PC-9 (cell line): ENCODE data around the gene PLOD3. TPM values are rescaled to one million over a fixed set of nuclear protein-coding genes. Genes with fewer than 3 reads are reported as not detected.

Experiments
- BruUV-seq: library from RNA; stranded (reverse); fragments of 400-500 nt; replicated peaks from 2 replicates; lab custom pipeline; 2021; lab: Mats Ljungman, UMichigan
- CTCF ChIA-PET: fragments of 300-600 bp; sonication (Branson Sonifier 250); formaldehyde crosslinking; loops from one replicate; lab custom pipeline; 2022; ENCODE audit warnings: antibody characterized with exemption; lab: Charles Lee
- POLR2A ChIA-PET: fragments of 300-600 bp; sonication (Branson Sonifier 250); formaldehyde crosslinking; loops from one replicate; lab custom pipeline; 2022; ENCODE audit warnings: antibody characterized with exemption; ENCODE audit not compliant: unreplicated experiment; lab: Charles Lee
- DNase-seq, 2 experiments: peaks; one replicate each; pipeline versions ENCODE4 v3.0.0 to v3.0.0-alpha.2; 2015 to 2022; ENCODE audit warnings: mixed read lengths in 1 of 2
- H2AFZ ChIP-seq: fragments of 200-600 bp; sonication (generic); 2 replicates; pipeline ENCODE4 v1.8.1; 2017; ENCODE audit warnings: antibody characterized with exemption
- H3F3A ChIP-seq: fragments of 200-600 bp; sonication (generic); 2 replicates; pipeline ENCODE4 v1.8.1; 2017; ENCODE audit warnings: antibody characterized with exemption, mild to moderate bottlenecking, low read depth; ENCODE audit not compliant: insufficient read depth
- H3K27ac ChIP-seq: fragments of 200-600 bp; sonication (generic); 2 replicates; pipeline ENCODE4 v1.6.1; 2016; ENCODE audit warnings: mixed run types
- H3K27me3 ChIP-seq: fragments of 200-600 bp; sonication (generic); 2 replicates; pipeline ENCODE4 v1.6.1; 2016; ENCODE audit warnings: low read depth, mixed run types; ENCODE audit not compliant: insufficient read depth
- H3K36me3 ChIP-seq: fragments of 200-600 bp; sonication (generic); 2 replicates; pipeline ENCODE4 v1.6.1; 2016; ENCODE audit warnings: low read depth, mixed run types
- H3K4me1 ChIP-seq: fragments of 200-600 bp; sonication (generic); replicated peaks from 2 replicates; pipeline ENCODE4 v1.6.1; 2016; ENCODE audit warnings: mixed run types; ENCODE audit not compliant: insufficient read depth
- H3K4me2 ChIP-seq: fragments of 200-600 bp; sonication (generic); 2 replicates; pipeline ENCODE4 v1.6.1; 2017; ENCODE audit warnings: mixed run types
- H3K4me3 ChIP-seq: fragments of 200-600 bp; sonication (generic); 2 replicates; pipeline ENCODE4 v1.6.1; 2016; ENCODE audit warnings: mixed run types
- H3K79me2 ChIP-seq: fragments of 200-600 bp; sonication (generic); 2 replicates; pipeline ENCODE4 v1.6.1; 2017; ENCODE audit warnings: low read depth, mixed run types
- H3K9me2 ChIP-seq: fragments of 200-600 bp; sonication (generic); 2 replicates; pipeline ENCODE4 v1.8.1; 2017; ENCODE audit warnings: mild to moderate bottlenecking; ENCODE audit not compliant: insufficient read depth
- H3K9me3 ChIP-seq: fragments of 200-600 bp; sonication (generic); 2 replicates; pipeline ENCODE4 v1.8.1; 2016; ENCODE audit warnings: low read depth; ENCODE audit not compliant: insufficient read depth
- H4K20me1 ChIP-seq: fragments of 200-600 bp; sonication (generic); 2 replicates; pipeline ENCODE4 v1.8.1; 2017; ENCODE audit not compliant: insufficient read depth
- CTCF ChIP-seq: fragments of 200-600 bp; sonication (generic); conservative IDR thresholded peaks from 2 replicates; pipeline ENCODE4 v1.6.1; 2017; ENCODE audit warnings: mixed run types, antibody characterized with exemption, mild to moderate bottlenecking, moderate library complexity
- EZH2 ChIP-seq: fragments of 200-600 bp; sonication (generic); IDR thresholded peaks from 2 replicates; pipeline ENCODE4 v1.8.0; 2017; ENCODE audit warnings: antibody characterized with exemption, low read depth
- intact Hi-C: fragments of 100-400 bp; cut with micrococcal nuclease; formaldehyde crosslinking; loops from one replicate; pipeline ENCODE4 v1.10.0; 2022; ENCODE audit not compliant: unreplicated experiment
- total RNA-seq: library from RNA; stranded (reverse); gene quantifications from 2 replicates; pipeline ENCODE4 v1.2.3, GENCODE V29; 2021

The PLOD3 gene
- total RNA-seq, 1 experiment from 2014 or later: 93.2 TPM

GRCh38 chr7:101234636-101235035 lies 17.3 kb upstream of the PLOD3 start:
- H3K4me1 ChIP-seq: peaks cover 5% of the 10 kb centered on the region
- BruUV-seq: no TSS peak
- no peaks in the 10 kb centered on the region for H3K9me2 ChIP-seq
- no peaks in the 10 kb centered on the region for H4K20me1 ChIP-seq
- no peak overlapping the region for H2AFZ ChIP-seq
- H3K79me2 ChIP-seq: no peaks in the 10 kb centered on the region
- no peak overlapping the region for H3K4me2 ChIP-seq
- H3K27ac ChIP-seq: no peak overlapping the region
- no peak for DNase-seq
- H3K9me3 ChIP-seq: no peaks in the 10 kb centered on the region
- no peaks in the 10 kb centered on the region for H3K36me3 ChIP-seq
- POLR2A ChIA-PET: no interaction called here
- no peaks in the 10 kb centered on the region for H3K27me3 ChIP-seq
- CTCF ChIA-PET: interaction anchor here (0.5 kb wide), 1 partner anchor 17 kb away, joined by 3 read pairs; the partner anchor contains the start of gene PLOD3
- intact Hi-C loops: no loop called here
- H3F3A ChIP-seq: peaks cover 22% of the 10 kb centered on the region; the same call in 1 of the 2 replicates
- H3K4me3 ChIP-seq: no peak overlapping the region
- TF ChIP-seq EZH2 (no peak), CTCF (no peak)

- H3K4me2 ChIP-seq: no peak overlapping the region
- no peaks in the 10 kb centered on the region for H3K27me3 ChIP-seq
- no TSS peak for BruUV-seq
- intact Hi-C loops: no loop called here
- H2AFZ ChIP-seq: no peak overlapping the region
- no peaks in the 10 kb centered on the region for H3K9me3 ChIP-seq
- no peaks in the 10 kb centered on the region for H3K9me2 ChIP-seq
- CTCF ChIA-PET: interaction anchor here (0.5 to 0.9 kb wide), 3 partner anchors 35 to 183 kb away, joined by 3 to 4 read pairs (median 4); no protein-coding TSS in a partner anchor
- H3K36me3 ChIP-seq: no peaks in the 10 kb centered on the region
- TF ChIP-seq EZH2 (no peak), CTCF (no peak)
- DNase-seq: no peak
- H3K27ac ChIP-seq: no peak overlapping the region
- H3K79me2 ChIP-seq: no peaks in the 10 kb centered on the region
- peaks cover 5% of the 10 kb centered on the region for H3K4me1 ChIP-seq
- H4K20me1 ChIP-seq: no peaks in the 10 kb centered on the region
- no peak overlapping the region for H3K4me3 ChIP-seq
- peaks cover 22% of the 10 kb centered on the region; the same call in 1 of the 2 replicates for H3F3A ChIP-seq
- POLR2A ChIA-PET: no interaction called here
These were observed 16.6 kb upstream of the PLOD3 start for GRCh38 chr7:101233907-101234547.

GRCh38 chr7:101232141-101232850 lies 14.9 kb upstream of the PLOD3 start:
- intact Hi-C loops: loop anchor here (1.0 kb wide), 2 partner anchors 12 to 14 kb away; partner anchors contain the start of gene ZNHIT1
- no peaks in the 10 kb centered on the region for H3K9me2 ChIP-seq
- DNase-seq: peak; percentile 63 to 92
- peak overlapping the region; percentile 59; the same call in 1 of the 2 replicates for H3K4me3 ChIP-seq
- TSS peak; percentile 55 for BruUV-seq
- H2AFZ ChIP-seq: peak overlapping the region; percentile 79
- ChIA-PET CTCF (interaction anchor here (0.6 to 1.3 kb wide), 2 partner anchors 12 to 24 kb away, joined by 3 read pairs; no protein-coding TSS in a partner anchor), POLR2A (interaction anchor here (0.6 to 1.1 kb wide), 4 partner anchors 9 to 231 kb away, joined by 4 to 61 read pairs (median 6); partner anchors contain the start of genes PLOD3 and ZNHIT1)
- H3K4me1 ChIP-seq: peaks cover 5% of the 10 kb centered on the region
- TF ChIP-seq CTCF (no peak), EZH2 (no peak)
- H3K79me2 ChIP-seq: no peaks in the 10 kb centered on the region
- peaks cover 19% of the 10 kb centered on the region; the same call in 1 of the 2 replicates for H3F3A ChIP-seq
- peak overlapping the region; percentile 80 for H3K4me2 ChIP-seq
- H3K27ac ChIP-seq: peak overlapping the region; percentile 44; the same call in 1 of the 2 replicates
- 0 out of 2 replicates have a peak, but pooled peaks cover 5% of the 10 kb centered on the region for H3K36me3 ChIP-seq
- no peaks in the 10 kb centered on the region for H3K27me3 ChIP-seq
- no peaks in the 10 kb centered on the region for H4K20me1 ChIP-seq
- no peaks in the 10 kb centered on the region for H3K9me3 ChIP-seq
